Measurements from ENCODE around the gene DUSP5.
A peak's percentile ranks its signal among the peaks of the same experiment; 100 is the strongest.

The DUSP5 gene

GRCh38 chr10:110547139-110547761 is 49.5 kb downstream of the DUSP5 start:
- Mint-ChIP-seq H3K4me1 (ENCODE audit: low read depth) (peaks cover 19% of the 10 kb centered on the region), H3K27ac (peak overlapping the region; percentile 2), H3K9me3 (no peaks in the 10 kb centered on the region), H3K36me3 (ENCODE audit: low read depth) (no peaks in the 10 kb centered on the region), H3K4me3 (no peak overlapping the region), H3K27me3 (ENCODE audit: low read depth) (peaks cover 37% of the 10 kb centered on the region)

- Mint-ChIP-seq H3K27ac (no peak overlapping the region), H3K4me3 (no peak overlapping the region), H3K4me1 (ENCODE audit: low read depth) (peaks cover 19% of the 10 kb centered on the region), H3K9me3 (no peaks in the 10 kb centered on the region), H3K27me3 (ENCODE audit: low read depth) (peaks cover 44% of the 10 kb centered on the region), H3K36me3 (ENCODE audit: low read depth) (no peaks in the 10 kb centered on the region)
These were observed 50.3 kb downstream of the DUSP5 start for GRCh38 chr10:110548002-110548401.

GRCh38 chr10:110549211-110549610 is 51.5 kb downstream of the DUSP5 start:
- H3K4me1 Mint-ChIP-seq (ENCODE audit: low read depth): peaks cover 15% of the 10 kb centered on the region
- H3K27me3 Mint-ChIP-seq (ENCODE audit: low read depth): peaks cover 49% of the 10 kb centered on the region
- no peak overlapping the region for H3K27ac Mint-ChIP-seq
- H3K9me3 Mint-ChIP-seq: no peaks in the 10 kb centered on the region
- H3K36me3 Mint-ChIP-seq (ENCODE audit: low read depth): no peaks in the 10 kb centered on the region
- no peak overlapping the region for H3K4me3 Mint-ChIP-seq

GRCh38 chr10:110553905-110554304 is 56.2 kb downstream of the DUSP5 start:
- no peaks in the 10 kb centered on the region for H3K36me3 Mint-ChIP-seq (ENCODE audit: low read depth)
- H3K27me3 Mint-ChIP-seq (ENCODE audit: low read depth): peaks cover 70% of the 10 kb centered on the region
- H3K4me3 Mint-ChIP-seq: no peak overlapping the region
- no peaks in the 10 kb centered on the region for H3K9me3 Mint-ChIP-seq
- H3K4me1 Mint-ChIP-seq (ENCODE audit: low read depth): peaks cover 3% of the 10 kb centered on the region
- no peak overlapping the region for H3K27ac Mint-ChIP-seq

- H3K4me1 Mint-ChIP-seq (ENCODE audit: low read depth): peaks cover 3% of the 10 kb centered on the region
- no peaks in the 10 kb centered on the region for H3K9me3 Mint-ChIP-seq
- H3K36me3 Mint-ChIP-seq (ENCODE audit: low read depth): no peaks in the 10 kb centered on the region
- H3K27me3 Mint-ChIP-seq (ENCODE audit: low read depth): peaks cover 69% of the 10 kb centered on the region
- H3K27ac Mint-ChIP-seq: peak overlapping the region; percentile 2
- H3K4me3 Mint-ChIP-seq: no peak overlapping the region
These were observed 58.6 kb downstream of the DUSP5 start for GRCh38 chr10:110556296-110556695.

GRCh38 chr10:110556969-110557601 is 59.4 kb downstream of the DUSP5 start:
- Mint-ChIP-seq H3K27ac (no peak overlapping the region), H3K9me3 (no peaks in the 10 kb centered on the region), H3K36me3 (ENCODE audit: low read depth) (no peaks in the 10 kb centered on the region), H3K4me1 (ENCODE audit: low read depth) (peaks cover 3% of the 10 kb centered on the region), H3K4me3 (no peak overlapping the region), H3K27me3 (ENCODE audit: low read depth) (peaks cover 67% of the 10 kb centered on the region)

GRCh38 chr10:110558041-110558440 is 60.3 kb downstream of the DUSP5 start:
- Mint-ChIP-seq H3K4me3 (no peak overlapping the region), H3K27ac (no peak overlapping the region), H3K4me1 (ENCODE audit: low read depth) (peaks cover 3% of the 10 kb centered on the region), H3K36me3 (ENCODE audit: low read depth) (no peaks in the 10 kb centered on the region), H3K9me3 (no peaks in the 10 kb centered on the region), H3K27me3 (ENCODE audit: low read depth) (peaks cover 69% of the 10 kb centered on the region)

GRCh38 chr10:110560012-110560411 is 62.3 kb downstream of the DUSP5 start:
- Mint-ChIP-seq H3K9me3 (no peaks in the 10 kb centered on the region), H3K4me1 (ENCODE audit: low read depth) (peaks cover 3% of the 10 kb centered on the region), H3K4me3 (no peak overlapping the region), H3K36me3 (ENCODE audit: low read depth) (no peaks in the 10 kb centered on the region), H3K27me3 (ENCODE audit: low read depth) (peaks cover 76% of the 10 kb centered on the region), H3K27ac (no peak overlapping the region)

Data from T-helper 1 cell treated with Interleukin-12 subunit alpha and Interleukin-12 subunit beta and Interleukin-4 antibody, amounts not matched to agents 30 μg/mL and 1 μg/mL, for 36 hours (primary cell).